GM23338 (cell line): ENCODE measurements around the gene PDE4B. TPM values are rescaled to one million over a fixed set of nuclear protein-coding genes. Genes with fewer than 3 reads are reported as not detected.
A peak's percentile ranks its signal among the peaks of the same experiment; 100 is the strongest.

ENCODE experiments used
- ATAC-seq: fragments of 200-7000 bp; cut with Tn5 transposase; 3 replicates; pipeline ENCODE4 v1.9.1; 2020
- DNase-seq: peaks from one replicate; pipeline ENCODE4 v3.0.0-alpha.2; 2015; ENCODE audit warnings: low spot score
- H2AFZ ChIP-seq: fragments of 200-600 bp; sonication (generic); 2 replicates; pipeline ENCODE4 v1.8.0; 2016; ENCODE audit warnings: antibody characterized with exemption, mild to moderate bottlenecking, moderate library complexity
- H3F3A ChIP-seq: fragments of 200-600 bp; sonication (generic); replicated peaks from 2 replicates; pipeline ENCODE4 v1.8.0; 2017; ENCODE audit warnings: antibody characterized with exemption, mixed run types, low read depth
- H3K27ac ChIP-seq: fragments of 200-600 bp; sonication (generic); 2 replicates; pipeline ENCODE4 v1.6.1; 2016; ENCODE audit warnings: low read depth
- H3K27me3 ChIP-seq: fragments of 200-600 bp; sonication (generic); 2 replicates; pipeline ENCODE4 v1.8.0; 2016; ENCODE audit warnings: mild to moderate bottlenecking, mixed run types, moderate library complexity; ENCODE audit not compliant: insufficient read depth
- H3K36me3 ChIP-seq: fragments of 200-600 bp; sonication (generic); 2 replicates; pipeline ENCODE4 v1.8.0; 2016; ENCODE audit warnings: mild to moderate bottlenecking; ENCODE audit not compliant: insufficient read depth
- H3K4me1 ChIP-seq: fragments of 200-600 bp; sonication (generic); 2 replicates; pipeline ENCODE4 v1.8.0; 2016; ENCODE audit warnings: mild to moderate bottlenecking, moderate library complexity; ENCODE audit not compliant: insufficient read depth
- H3K4me2 ChIP-seq: fragments of 200-600 bp; sonication (generic); 2 replicates; pipeline ENCODE4 v1.7.1; 2017; ENCODE audit warnings: mixed run types
- H3K4me3 ChIP-seq: fragments of 200-600 bp; sonication (generic); 2 replicates; pipeline ENCODE4 v1.6.1; 2016; ENCODE audit warnings: mixed run types
- H3K79me2 ChIP-seq: fragments of 200-600 bp; sonication (generic); replicated peaks from 2 replicates; pipeline ENCODE4 v1.8.0; 2017; ENCODE audit warnings: mild to moderate bottlenecking; ENCODE audit not compliant: insufficient read depth
- H3K9me2 ChIP-seq: fragments of 200-600 bp; sonication (generic); 2 replicates; pipeline ENCODE4 v1.8.0; 2017; ENCODE audit not compliant: insufficient read depth
- H4K20me1 ChIP-seq: fragments of 200-600 bp; sonication (generic); replicated peaks from 2 replicates; pipeline ENCODE4 v1.8.0; 2017; ENCODE audit warnings: mild to moderate bottlenecking; ENCODE audit not compliant: insufficient read depth
- H3K27ac Mint-ChIP-seq: 2 replicates; pipeline ENCODE4 v1.8.0; 2020; ENCODE audit warnings: inconsistent platforms, mild to moderate bottlenecking, moderate library complexity, mixed read lengths
- H3K27me3 Mint-ChIP-seq: 3 replicates; pipeline ENCODE4 v1.8.0; 2022; ENCODE audit warnings: low read depth, mild to moderate bottlenecking, moderate library complexity, mixed read lengths, inconsistent platforms; ENCODE audit not compliant: insufficient read depth, poor library complexity
- H3K36me3 Mint-ChIP-seq: 3 replicates; pipeline ENCODE4 v1.8.0; 2021; ENCODE audit warnings: low read depth, mild to moderate bottlenecking, inconsistent platforms, moderate library complexity, mixed read lengths
- H3K4me1 Mint-ChIP-seq: 3 replicates; pipeline ENCODE4 v1.8.0; 2020; ENCODE audit warnings: mild to moderate bottlenecking, inconsistent platforms, mixed read lengths
- H3K4me3 Mint-ChIP-seq: 3 replicates; pipeline ENCODE4 v1.8.0; 2021; ENCODE audit warnings: moderate library complexity, mild to moderate bottlenecking, inconsistent platforms, mixed read lengths
- H3K9me3 Mint-ChIP-seq: 3 replicates; pipeline ENCODE4 v1.8.0; 2020; ENCODE audit warnings: moderate library complexity, mild to moderate bottlenecking, inconsistent platforms, mixed read lengths
- CREB1 ChIP-seq: fragments of 250-450 bp; sonication (Bioruptor Pico); IDR thresholded peaks from 2 replicates; pipeline ENCODE4 v1.5.0; 2020; ENCODE audit warnings: low read depth, mild to moderate bottlenecking, moderate library complexity
- EZH2 ChIP-seq: fragments of 200-600 bp; sonication (generic); IDR thresholded peaks from one replicate; pipeline ENCODE4 v1.8.0; 2017; ENCODE audit warnings: antibody characterized with exemption, mild to moderate bottlenecking, low read depth; ENCODE audit not compliant: unreplicated experiment
- JUNB ChIP-seq: IDR thresholded peaks from one replicate; pipeline ENCODE4 v1.6.1; 2016; ENCODE audit warnings: antibody characterized with exemption; ENCODE audit not compliant: unreplicated experiment
- NANOG ChIP-seq: IDR thresholded peaks from 2 replicates; pipeline ENCODE4 v1.6.1; 2016; ENCODE audit warnings: antibody characterized with exemption, borderline replicate concordance
- STAT1 ChIP-seq: IDR thresholded peaks from one replicate; pipeline ENCODE4 v1.6.1; 2016; ENCODE audit warnings: antibody characterized with exemption; ENCODE audit not compliant: unreplicated experiment
- ZNF114 ChIP-seq: fragments of 250-450 bp; sonication (Bioruptor Pico); IDR thresholded peaks from 2 replicates; pipeline ENCODE4 v1.5.0; 2020; ENCODE audit warnings: mild to moderate bottlenecking, moderate library complexity
- ZNF331 ChIP-seq: fragments of 250-450 bp; sonication (Bioruptor Pico); IDR thresholded peaks from 2 replicates; pipeline ENCODE4 v1.5.0; 2020; ENCODE audit warnings: low read depth, mild to moderate bottlenecking, moderate library complexity
- polyA plus RNA-seq: library from polyadenylated mRNA; unstranded; fragments of >200 nt; fragmentation: Nextera tagmentation; extraction: Ambion mirVana; gene quantifications from 2 replicates; pipeline ENCODE4 v1.2.1, GENCODE V29; 2016
- total RNA-seq: library from RNA; depleted of rRNA; stranded (reverse); fragments of >200 nt; shearing (Covaris generic); gene quantifications from 2 replicates; pipeline ENCODE4 v1.2.3, GENCODE V29; 2014
- TF ChIP-seq, protein P1 (sequence below), 2 experiments: fragments of 200-600 bp in 1 of 2; sonication (generic) in 1 of 2; conservative IDR thresholded peaks; 2 replicates each; pipeline versions ENCODE4 v1.5.1 to v1.6.1; 2016 to 2017; ENCODE audit warnings: antibody characterized with exemption in 2 of 2, low read depth in 2 of 2, mild to moderate bottlenecking in 2 of 2, moderate library complexity in 1 of 2
- TF ChIP-seq, protein P2 (sequence below): IDR thresholded peaks from one replicate; pipeline ENCODE4 v1.6.1; 2018; ENCODE audit warnings: antibody characterized with exemption; ENCODE audit not compliant: unreplicated experiment
- TF ChIP-seq, protein P3 (sequence below): fragments of 250-450 bp; sonication (Bioruptor Pico); IDR thresholded peaks from 2 replicates; pipeline ENCODE4 v1.5.0; 2020; ENCODE audit warnings: mild to moderate bottlenecking, moderate library complexity
- TF ChIP-seq, protein P4 (sequence below): IDR thresholded peaks from 2 replicates; pipeline ENCODE4 v1.6.1; 2016; ENCODE audit warnings: antibody characterized with exemption

Gene PDE4B
- total and polyA plus RNA-seq, 2 experiments from 2014 or later, result 14.0 to 25.6 TPM

DNA sequence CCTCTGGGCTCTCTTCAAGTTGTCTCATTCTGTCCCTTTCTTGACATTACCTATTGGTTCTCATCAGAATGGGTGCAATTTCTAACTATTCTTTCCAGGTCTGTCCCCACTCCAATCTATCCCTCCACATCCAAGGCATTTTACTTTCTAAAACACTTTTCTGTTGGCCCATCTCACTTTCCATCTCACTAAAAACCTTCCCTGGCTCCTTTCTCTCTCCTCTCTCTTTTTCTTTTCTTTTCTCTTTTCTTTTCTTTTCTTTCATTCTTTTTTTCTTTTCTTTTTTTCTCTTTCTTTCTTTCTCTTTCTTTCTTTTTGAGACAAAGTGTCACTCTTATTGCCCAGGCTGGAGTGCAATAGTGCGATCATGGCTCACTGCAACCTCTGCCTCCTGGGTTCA lies 462.1 kb downstream of the PDE4B start:
- no peaks in the 10 kb centered on the region for H3K36me3 Mint-ChIP-seq
- ATAC-seq, result no peak

More for the DNA sequence above, 462.1 kb downstream of the PDE4B start:
- Mint-ChIP-seq H3K27me3 (peaks cover 4% of the 10 kb centered on the region), H3K27ac (0 out of 2 replicates have a peak overlapping the region, but pooled peaks have one; percentile 3), H3K4me3 (no peak overlapping the region), H3K9me3 (no peaks in the 10 kb centered on the region), H3K4me1 (peaks cover 31% of the 10 kb centered on the region)
- Histone ChIP-seq H3K4me3 (no peak overlapping the region), H3K79me2 (no peaks in the 10 kb centered on the region), H3K36me3 (no peaks in the 10 kb centered on the region), H3K27me3 (no peaks in the 10 kb centered on the region), H4K20me1 (no peaks in the 10 kb centered on the region), H3F3A (no peaks in the 10 kb centered on the region), H3K4me2 (no peak overlapping the region), H3K27ac (no peak overlapping the region), H3K4me1 (peaks cover 29% of the 10 kb centered on the region), H3K9me2 (no peaks in the 10 kb centered on the region), H2AFZ (no peak overlapping the region)
- TF ChIP-seq, protein P1, sequence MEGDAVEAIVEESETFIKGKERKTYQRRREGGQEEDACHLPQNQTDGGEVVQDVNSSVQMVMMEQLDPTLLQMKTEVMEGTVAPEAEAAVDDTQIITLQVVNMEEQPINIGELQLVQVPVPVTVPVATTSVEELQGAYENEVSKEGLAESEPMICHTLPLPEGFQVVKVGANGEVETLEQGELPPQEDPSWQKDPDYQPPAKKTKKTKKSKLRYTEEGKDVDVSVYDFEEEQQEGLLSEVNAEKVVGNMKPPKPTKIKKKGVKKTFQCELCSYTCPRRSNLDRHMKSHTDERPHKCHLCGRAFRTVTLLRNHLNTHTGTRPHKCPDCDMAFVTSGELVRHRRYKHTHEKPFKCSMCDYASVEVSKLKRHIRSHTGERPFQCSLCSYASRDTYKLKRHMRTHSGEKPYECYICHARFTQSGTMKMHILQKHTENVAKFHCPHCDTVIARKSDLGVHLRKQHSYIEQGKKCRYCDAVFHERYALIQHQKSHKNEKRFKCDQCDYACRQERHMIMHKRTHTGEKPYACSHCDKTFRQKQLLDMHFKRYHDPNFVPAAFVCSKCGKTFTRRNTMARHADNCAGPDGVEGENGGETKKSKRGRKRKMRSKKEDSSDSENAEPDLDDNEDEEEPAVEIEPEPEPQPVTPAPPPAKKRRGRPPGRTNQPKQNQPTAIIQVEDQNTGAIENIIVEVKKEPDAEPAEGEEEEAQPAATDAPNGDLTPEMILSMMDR (conservative IDR thresholded peaks at IDR 0.05; ENCODE audit: low read depth in 2 of 2), result no peak
- TF ChIP-seq EZH2, result no peak
- no peak for TF ChIP-seq ZNF114 (CRISPR knock-in tag)
- no peak for TF ChIP-seq ZNF331 (CRISPR knock-in tag)
- TF ChIP-seq, protein P2, sequence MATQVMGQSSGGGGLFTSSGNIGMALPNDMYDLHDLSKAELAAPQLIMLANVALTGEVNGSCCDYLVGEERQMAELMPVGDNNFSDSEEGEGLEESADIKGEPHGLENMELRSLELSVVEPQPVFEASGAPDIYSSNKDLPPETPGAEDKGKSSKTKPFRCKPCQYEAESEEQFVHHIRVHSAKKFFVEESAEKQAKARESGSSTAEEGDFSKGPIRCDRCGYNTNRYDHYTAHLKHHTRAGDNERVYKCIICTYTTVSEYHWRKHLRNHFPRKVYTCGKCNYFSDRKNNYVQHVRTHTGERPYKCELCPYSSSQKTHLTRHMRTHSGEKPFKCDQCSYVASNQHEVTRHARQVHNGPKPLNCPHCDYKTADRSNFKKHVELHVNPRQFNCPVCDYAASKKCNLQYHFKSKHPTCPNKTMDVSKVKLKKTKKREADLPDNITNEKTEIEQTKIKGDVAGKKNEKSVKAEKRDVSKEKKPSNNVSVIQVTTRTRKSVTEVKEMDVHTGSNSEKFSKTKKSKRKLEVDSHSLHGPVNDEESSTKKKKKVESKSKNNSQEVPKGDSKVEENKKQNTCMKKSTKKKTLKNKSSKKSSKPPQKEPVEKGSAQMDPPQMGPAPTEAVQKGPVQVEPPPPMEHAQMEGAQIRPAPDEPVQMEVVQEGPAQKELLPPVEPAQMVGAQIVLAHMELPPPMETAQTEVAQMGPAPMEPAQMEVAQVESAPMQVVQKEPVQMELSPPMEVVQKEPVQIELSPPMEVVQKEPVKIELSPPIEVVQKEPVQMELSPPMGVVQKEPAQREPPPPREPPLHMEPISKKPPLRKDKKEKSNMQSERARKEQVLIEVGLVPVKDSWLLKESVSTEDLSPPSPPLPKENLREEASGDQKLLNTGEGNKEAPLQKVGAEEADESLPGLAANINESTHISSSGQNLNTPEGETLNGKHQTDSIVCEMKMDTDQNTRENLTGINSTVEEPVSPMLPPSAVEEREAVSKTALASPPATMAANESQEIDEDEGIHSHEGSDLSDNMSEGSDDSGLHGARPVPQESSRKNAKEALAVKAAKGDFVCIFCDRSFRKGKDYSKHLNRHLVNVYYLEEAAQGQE, result no peak
- no peak for TF ChIP-seq CREB1 (CRISPR knock-in tag)
- no peak for TF ChIP-seq JUNB
- TF ChIP-seq STAT1, result no peak
- TF ChIP-seq, protein P3, sequence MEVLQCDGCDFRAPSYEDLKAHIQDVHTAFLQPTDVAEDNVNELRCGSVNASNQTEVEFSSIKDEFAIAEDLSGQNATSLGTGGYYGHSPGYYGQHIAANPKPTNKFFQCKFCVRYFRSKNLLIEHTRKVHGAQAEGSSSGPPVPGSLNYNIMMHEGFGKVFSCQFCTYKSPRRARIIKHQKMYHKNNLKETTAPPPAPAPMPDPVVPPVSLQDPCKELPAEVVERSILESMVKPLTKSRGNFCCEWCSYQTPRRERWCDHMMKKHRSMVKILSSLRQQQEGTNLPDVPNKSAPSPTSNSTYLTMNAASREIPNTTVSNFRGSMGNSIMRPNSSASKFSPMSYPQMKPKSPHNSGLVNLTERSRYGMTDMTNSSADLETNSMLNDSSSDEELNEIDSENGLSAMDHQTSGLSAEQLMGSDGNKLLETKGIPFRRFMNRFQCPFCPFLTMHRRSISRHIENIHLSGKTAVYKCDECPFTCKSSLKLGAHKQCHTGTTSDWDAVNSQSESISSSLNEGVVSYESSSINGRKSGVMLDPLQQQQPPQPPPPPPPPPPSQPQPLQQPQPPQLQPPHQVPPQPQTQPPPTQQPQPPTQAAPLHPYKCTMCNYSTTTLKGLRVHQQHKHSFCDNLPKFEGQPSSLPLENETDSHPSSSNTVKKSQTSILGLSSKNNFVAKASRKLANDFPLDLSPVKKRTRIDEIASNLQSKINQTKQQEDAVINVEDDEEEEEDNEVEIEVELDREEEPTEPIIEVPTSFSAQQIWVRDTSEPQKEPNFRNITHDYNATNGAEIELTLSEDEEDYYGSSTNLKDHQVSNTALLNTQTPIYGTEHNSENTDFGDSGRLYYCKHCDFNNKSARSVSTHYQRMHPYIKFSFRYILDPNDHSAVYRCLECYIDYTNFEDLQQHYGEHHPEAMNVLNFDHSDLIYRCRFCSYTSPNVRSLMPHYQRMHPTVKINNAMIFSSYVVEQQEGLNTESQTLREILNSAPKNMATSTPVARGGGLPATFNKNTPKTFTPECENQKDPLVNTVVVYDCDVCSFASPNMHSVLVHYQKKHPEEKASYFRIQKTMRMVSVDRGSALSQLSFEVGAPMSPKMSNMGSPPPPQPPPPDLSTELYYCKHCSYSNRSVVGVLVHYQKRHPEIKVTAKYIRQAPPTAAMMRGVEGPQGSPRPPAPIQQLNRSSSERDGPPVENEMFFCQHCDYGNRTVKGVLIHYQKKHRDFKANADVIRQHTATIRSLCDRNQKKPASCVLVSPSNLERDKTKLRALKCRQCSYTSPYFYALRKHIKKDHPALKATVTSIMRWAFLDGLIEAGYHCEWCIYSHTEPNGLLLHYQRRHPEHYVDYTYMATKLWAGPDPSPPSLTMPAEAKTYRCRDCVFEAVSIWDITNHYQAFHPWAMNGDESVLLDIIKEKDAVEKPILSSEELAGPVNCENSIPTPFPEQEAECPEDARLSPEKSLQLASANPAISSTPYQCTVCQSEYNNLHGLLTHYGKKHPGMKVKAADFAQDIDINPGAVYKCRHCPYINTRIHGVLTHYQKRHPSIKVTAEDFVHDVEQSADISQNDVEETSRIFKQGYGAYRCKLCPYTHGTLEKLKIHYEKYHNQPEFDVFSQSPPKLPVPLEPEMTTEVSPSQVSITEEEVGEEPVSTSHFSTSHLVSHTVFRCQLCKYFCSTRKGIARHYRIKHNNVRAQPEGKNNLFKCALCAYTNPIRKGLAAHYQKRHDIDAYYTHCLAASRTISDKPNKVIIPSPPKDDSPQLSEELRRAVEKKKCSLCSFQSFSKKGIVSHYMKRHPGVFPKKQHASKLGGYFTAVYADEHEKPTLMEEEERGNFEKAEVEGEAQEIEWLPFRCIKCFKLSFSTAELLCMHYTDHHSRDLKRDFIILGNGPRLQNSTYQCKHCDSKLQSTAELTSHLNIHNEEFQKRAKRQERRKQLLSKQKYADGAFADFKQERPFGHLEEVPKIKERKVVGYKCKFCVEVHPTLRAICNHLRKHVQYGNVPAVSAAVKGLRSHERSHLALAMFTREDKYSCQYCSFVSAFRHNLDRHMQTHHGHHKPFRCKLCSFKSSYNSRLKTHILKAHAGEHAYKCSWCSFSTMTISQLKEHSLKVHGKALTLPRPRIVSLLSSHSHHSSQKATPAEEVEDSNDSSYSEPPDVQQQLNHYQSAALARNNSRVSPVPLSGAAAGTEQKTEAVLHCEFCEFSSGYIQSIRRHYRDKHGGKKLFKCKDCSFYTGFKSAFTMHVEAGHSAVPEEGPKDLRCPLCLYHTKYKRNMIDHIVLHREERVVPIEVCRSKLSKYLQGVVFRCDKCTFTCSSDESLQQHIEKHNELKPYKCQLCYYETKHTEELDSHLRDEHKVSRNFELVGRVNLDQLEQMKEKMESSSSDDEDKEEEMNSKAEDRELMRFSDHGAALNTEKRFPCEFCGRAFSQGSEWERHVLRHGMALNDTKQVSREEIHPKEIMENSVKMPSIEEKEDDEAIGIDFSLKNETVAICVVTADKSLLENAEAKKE, result no peak
- TF ChIP-seq NANOG, result no peak
- TF ChIP-seq, protein P4, sequence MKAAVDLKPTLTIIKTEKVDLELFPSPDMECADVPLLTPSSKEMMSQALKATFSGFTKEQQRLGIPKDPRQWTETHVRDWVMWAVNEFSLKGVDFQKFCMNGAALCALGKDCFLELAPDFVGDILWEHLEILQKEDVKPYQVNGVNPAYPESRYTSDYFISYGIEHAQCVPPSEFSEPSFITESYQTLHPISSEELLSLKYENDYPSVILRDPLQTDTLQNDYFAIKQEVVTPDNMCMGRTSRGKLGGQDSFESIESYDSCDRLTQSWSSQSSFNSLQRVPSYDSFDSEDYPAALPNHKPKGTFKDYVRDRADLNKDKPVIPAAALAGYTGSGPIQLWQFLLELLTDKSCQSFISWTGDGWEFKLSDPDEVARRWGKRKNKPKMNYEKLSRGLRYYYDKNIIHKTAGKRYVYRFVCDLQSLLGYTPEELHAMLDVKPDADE, result no peak
- DNase-seq, result no peak
